Measurements from ENCODE around the gene APP. TPM values are rescaled to one million over a fixed set of nuclear protein-coding genes. Genes with fewer than 3 reads are reported as not detected.
A peak's percentile ranks its signal among the peaks of the same experiment; 100 is the strongest.

APP gene
- total RNA-seq, 1 experiment from 2014 or later: 266 TPM

DNA sequence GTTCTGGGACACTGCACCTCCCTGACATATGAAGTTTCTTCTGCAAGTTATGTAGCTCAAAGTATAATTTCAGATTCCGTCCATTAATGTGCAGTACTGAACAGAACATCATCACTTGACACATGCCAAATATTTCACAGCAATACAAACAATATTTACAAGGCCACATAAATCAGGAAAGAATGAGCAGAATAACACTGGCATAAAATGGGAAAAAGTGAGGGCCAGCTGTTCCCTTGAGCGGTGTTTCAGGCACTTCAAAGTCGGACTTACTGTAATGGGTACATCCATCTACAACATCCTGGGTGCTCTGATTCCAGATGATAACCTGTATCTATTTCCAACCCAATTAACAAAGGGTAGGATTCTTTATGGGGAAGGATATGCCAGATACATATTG lies 217.4 kb downstream of the APP start:
- intact Hi-C loops (cut with micrococcal nuclease): no loop called here
- no peak overlapping the region for H3K9ac ChIP-seq (ENCODE audit: low read length)

DNA sequence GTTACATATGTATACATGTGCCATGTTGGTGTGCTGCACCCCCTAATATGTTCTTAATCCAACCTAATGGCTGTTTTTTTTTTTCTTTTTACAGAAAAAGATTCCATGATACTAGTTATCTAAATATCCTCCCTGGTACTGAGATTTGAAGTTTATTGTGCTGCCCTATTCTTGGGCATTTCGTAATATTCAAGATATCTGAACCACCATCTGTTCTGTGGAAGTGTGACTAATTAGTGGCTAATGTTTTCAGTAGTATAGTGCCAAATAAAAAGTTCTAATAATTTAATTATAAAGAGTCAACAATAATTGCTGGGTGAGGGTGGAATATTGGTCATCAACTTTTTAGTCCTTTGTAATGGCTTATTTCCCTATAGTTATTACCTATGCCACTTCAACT lies 218.3 kb downstream of the APP start:
- Histone ChIP-seq H3K27me3 (ENCODE audit: low read length) (no peaks in the 10 kb centered on the region), H3K27ac (ENCODE audit: low read length) (no peak overlapping the region), H3F3A (ENCODE audit: low read length, unreplicated experiment) (peaks cover 5% of the 10 kb centered on the region), H3K9me3 (ENCODE audit: low read length) (no peaks in the 10 kb centered on the region), H3K4me3 (ENCODE audit: low read length) (no peak overlapping the region), H4K20me1 (ENCODE audit: low read length) (no peaks in the 10 kb centered on the region), H2AFZ (ENCODE audit: low read length) (no peak overlapping the region), H3K9ac (ENCODE audit: low read length) (no peak overlapping the region), H3K4me2 (ENCODE audit: low read length) (no peak overlapping the region), H3K36me3 (ENCODE audit: low read depth, low read length) (peaks cover 29% of the 10 kb centered on the region; the same call in 1 of the 2 replicates), H3K4me1 (ENCODE audit: insufficient read depth, low read length) (peaks cover 25% of the 10 kb centered on the region), H3K9me2 (replicated peaks; ENCODE audit: low read length) (no peaks in the 10 kb centered on the region), H3K79me2 (ENCODE audit: low read length) (no peaks in the 10 kb centered on the region)
- no TSS peak for BruUV-seq (replicated peaks)
- no peak for ATAC-seq
- ChIA-PET CTCF (no interaction called here), POLR2A (ENCODE audit: unreplicated experiment) (no interaction called here)
- DNase-seq: no peak
- intact Hi-C loops (cut with micrococcal nuclease): no loop called here
- TF ChIP-seq, protein P1, sequence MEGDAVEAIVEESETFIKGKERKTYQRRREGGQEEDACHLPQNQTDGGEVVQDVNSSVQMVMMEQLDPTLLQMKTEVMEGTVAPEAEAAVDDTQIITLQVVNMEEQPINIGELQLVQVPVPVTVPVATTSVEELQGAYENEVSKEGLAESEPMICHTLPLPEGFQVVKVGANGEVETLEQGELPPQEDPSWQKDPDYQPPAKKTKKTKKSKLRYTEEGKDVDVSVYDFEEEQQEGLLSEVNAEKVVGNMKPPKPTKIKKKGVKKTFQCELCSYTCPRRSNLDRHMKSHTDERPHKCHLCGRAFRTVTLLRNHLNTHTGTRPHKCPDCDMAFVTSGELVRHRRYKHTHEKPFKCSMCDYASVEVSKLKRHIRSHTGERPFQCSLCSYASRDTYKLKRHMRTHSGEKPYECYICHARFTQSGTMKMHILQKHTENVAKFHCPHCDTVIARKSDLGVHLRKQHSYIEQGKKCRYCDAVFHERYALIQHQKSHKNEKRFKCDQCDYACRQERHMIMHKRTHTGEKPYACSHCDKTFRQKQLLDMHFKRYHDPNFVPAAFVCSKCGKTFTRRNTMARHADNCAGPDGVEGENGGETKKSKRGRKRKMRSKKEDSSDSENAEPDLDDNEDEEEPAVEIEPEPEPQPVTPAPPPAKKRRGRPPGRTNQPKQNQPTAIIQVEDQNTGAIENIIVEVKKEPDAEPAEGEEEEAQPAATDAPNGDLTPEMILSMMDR (conservative IDR thresholded peaks at IDR 0.05; ENCODE audit: low read depth, low read length): no peak
- TF ChIP-seq EZH2phosphoT487 (IDR thresholded peaks at IDR 0.05; ENCODE audit: borderline replicate concordance, low read length) (no peak), EZH2 (IDR thresholded peaks at IDR 0.05; ENCODE audit: low read length, unreplicated experiment) (no peak)

More for the DNA sequence above, 217.4 kb downstream of the APP start:
- ATAC-seq: no peak
- peaks cover 29% of the 10 kb centered on the region; the same call in 1 of the 2 replicates for H3K36me3 ChIP-seq (ENCODE audit: low read depth, low read length)
- no peaks in the 10 kb centered on the region for H3K9me3 ChIP-seq (ENCODE audit: low read length)
- no peaks in the 10 kb centered on the region for H3K79me2 ChIP-seq (ENCODE audit: low read length)
- peak overlapping the region; percentile 71 for H3K27ac ChIP-seq (ENCODE audit: low read length)
- H4K20me1 ChIP-seq (ENCODE audit: low read length): no peaks in the 10 kb centered on the region
- H3K9me2 ChIP-seq (replicated peaks; ENCODE audit: low read length): no peaks in the 10 kb centered on the region
- CTCF ChIA-PET: no interaction called here
- no peak for DNase-seq
- H3K4me3 ChIP-seq (ENCODE audit: low read length): no peak overlapping the region
- BruUV-seq (replicated peaks): no TSS peak
- no peaks in the 10 kb centered on the region for H3K27me3 ChIP-seq (ENCODE audit: low read length)
- H3F3A ChIP-seq (ENCODE audit: low read length, unreplicated experiment): peaks cover 5% of the 10 kb centered on the region
- TF ChIP-seq EZH2phosphoT487 (IDR thresholded peaks at IDR 0.05; ENCODE audit: borderline replicate concordance, low read length) (no peak), EZH2 (IDR thresholded peaks at IDR 0.05; ENCODE audit: low read length, unreplicated experiment) (no peak)
- TF ChIP-seq, protein P1 (conservative IDR thresholded peaks at IDR 0.05; ENCODE audit: low read depth, low read length): no peak
- H2AFZ ChIP-seq (ENCODE audit: low read length): no peak overlapping the region
- POLR2A ChIA-PET (ENCODE audit: unreplicated experiment): no interaction called here
- H3K4me2 ChIP-seq (ENCODE audit: low read length): no peak overlapping the region
- H3K4me1 ChIP-seq (ENCODE audit: insufficient read depth, low read length): peaks cover 25% of the 10 kb centered on the region

DNA sequence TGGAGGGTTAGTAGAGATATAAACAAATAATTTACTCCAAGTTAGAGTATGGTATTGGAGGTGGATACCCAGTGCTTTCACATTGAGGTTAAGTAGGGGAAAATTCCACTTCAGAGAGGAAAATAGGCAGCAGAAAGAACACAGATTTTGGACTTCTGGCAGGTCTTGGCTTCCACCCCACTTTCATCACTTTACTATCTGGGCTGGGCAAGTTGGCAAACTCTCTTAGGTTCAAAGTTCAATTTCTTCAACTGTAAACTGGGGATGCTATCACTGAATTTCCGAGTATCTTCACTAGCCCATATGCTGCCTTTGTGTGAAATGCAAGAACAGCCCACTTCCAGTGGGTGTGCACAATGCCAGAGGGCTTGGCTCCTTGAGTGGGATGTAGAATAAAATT lies 220.9 kb downstream of the APP start:
- no TSS peak for BruUV-seq (replicated peaks)
- Histone ChIP-seq H3F3A (ENCODE audit: low read length, unreplicated experiment) (peaks cover 5% of the 10 kb centered on the region), H3K9ac (ENCODE audit: low read length) (no peak overlapping the region), H3K27me3 (ENCODE audit: low read length) (no peaks in the 10 kb centered on the region), H3K79me2 (ENCODE audit: low read length) (no peaks in the 10 kb centered on the region), H3K27ac (ENCODE audit: low read length) (no peak overlapping the region), H3K4me3 (ENCODE audit: low read length) (no peak overlapping the region), H3K4me2 (ENCODE audit: low read length) (no peak overlapping the region), H3K36me3 (ENCODE audit: low read depth, low read length) (peaks cover 36% of the 10 kb centered on the region), H4K20me1 (ENCODE audit: low read length) (0 out of 2 replicates have a peak, but pooled peaks cover 2% of the 10 kb centered on the region), H3K9me3 (ENCODE audit: low read length) (no peaks in the 10 kb centered on the region), H2AFZ (ENCODE audit: low read length) (no peak overlapping the region), H3K9me2 (replicated peaks; ENCODE audit: low read length) (no peaks in the 10 kb centered on the region), H3K4me1 (ENCODE audit: insufficient read depth, low read length) (peaks cover 17% of the 10 kb centered on the region)
- TF ChIP-seq, protein P1 (conservative IDR thresholded peaks at IDR 0.05; ENCODE audit: low read depth, low read length): no peak
- TF ChIP-seq EZH2phosphoT487 (IDR thresholded peaks at IDR 0.05; ENCODE audit: borderline replicate concordance, low read length) (no peak), EZH2 (IDR thresholded peaks at IDR 0.05; ENCODE audit: low read length, unreplicated experiment) (no peak)
- ChIA-PET CTCF (no interaction called here), POLR2A (ENCODE audit: unreplicated experiment) (no interaction called here)
- no peak for DNase-seq
- no peak for ATAC-seq
- intact Hi-C loops (cut with micrococcal nuclease): no loop called here

All from PC-3 (cell line).